K562 (cell line): ENCODE data around the gene SHB. TPM values are rescaled to one million over a fixed set of nuclear protein-coding genes. Genes with fewer than 3 reads are reported as not detected.

Experiments used
- ASH1L ChIP-seq: fragments of 450-650 bp; IDR thresholded peaks from 2 replicates; pipeline ENCODE4 v1.6.1; 2018; ENCODE audit warnings: borderline replicate concordance, mild to moderate bottlenecking, low read depth; ENCODE audit not compliant: partially characterized antibody
- DIDO1 ChIP-seq: fragments of 450-650 bp; IDR thresholded peaks from 2 replicates; pipeline ENCODE4 v1.6.1; 2016; ENCODE audit warnings: low read depth, missing biosample characterization, missing genetic modification characterization
- FOXJ2 ChIP-seq: fragments of 200-800 bp; sonication (Bioruptor generic); IDR thresholded peaks from 2 replicates; pipeline ENCODE4 v1.6.1; 2016; ENCODE audit warnings: missing genetic modification characterization, missing compliant biosample characterization
- HBP1 ChIP-seq: fragments of 450-650 bp; formaldehyde crosslinking; IDR thresholded peaks from 2 replicates; pipeline ENCODE4 v1.4.0; 2022; ENCODE audit warnings: missing genetic modification characterization
- IFI16 ChIP-seq: fragments of 250-450 bp; sonication (Bioruptor Pico); IDR thresholded peaks from 2 replicates; pipeline ENCODE4 v2.1.2; 2022; ENCODE audit warnings: mild to moderate bottlenecking, inconsistent platforms
- JUN ChIP-seq, 2 experiments: sonication (generic) in 1 of 2; formaldehyde crosslinking in 1 of 2; IDR thresholded peaks; 2 replicates each; pipeline versions ENCODE4 v1.6.1 to v1.8.0; 2012 to 2022; ENCODE audit warnings: borderline replicate concordance in 2 of 2, mild to moderate bottlenecking in 2 of 2, improper control_type of control experiment in 1 of 2, low read depth in 1 of 2, low read length in 1 of 2, missing genetic modification reagents in 1 of 2
- RERE ChIP-seq: sonication (generic); formaldehyde crosslinking; IDR thresholded peaks from 2 replicates; pipeline ENCODE4 v1.8.0; 2023; ENCODE audit warnings: missing genetic modification reagents, mild to moderate bottlenecking, borderline replicate concordance
- RFX1 ChIP-seq: fragments of 450-650 bp; IDR thresholded peaks from 2 replicates; pipeline ENCODE4 v1.6.1; 2016; ENCODE audit warnings: mild to moderate bottlenecking, moderate library complexity
- SP2 ChIP-seq: IDR thresholded peaks from 2 replicates; pipeline ENCODE4 v1.6.1; 2011; ENCODE audit warnings: mild to moderate bottlenecking, low read depth, low read length, moderate library complexity; ENCODE audit not compliant: poor library complexity, severe bottlenecking; ENCODE audit errors: extremely low read depth
- TFAM ChIP-seq: fragments of 250-450 bp; sonication (Bioruptor Pico); conservative IDR thresholded peaks from 2 replicates; pipeline ENCODE4 v1.5.0; 2021; ENCODE audit warnings: mild to moderate bottlenecking, moderate library complexity
- VEZF1 ChIP-seq: fragments of 200-800 bp; sonication (Bioruptor generic); IDR thresholded peaks from 2 replicates; pipeline ENCODE4 v1.6.1; 2017; ENCODE audit warnings: missing genetic modification characterization, missing compliant biosample characterization
- ZNF518B ChIP-seq: fragments of 250-450 bp; sonication (Bioruptor Pico); IDR thresholded peaks from 2 replicates; pipeline ENCODE4 v1.5.0; 2021; ENCODE audit warnings: mild to moderate bottlenecking, moderate library complexity
- ZSCAN32 ChIP-seq: fragments of 450-650 bp; formaldehyde crosslinking; IDR thresholded peaks from 2 replicates; pipeline ENCODE4 v1.4.0; 2020; ENCODE audit warnings: mild to moderate bottlenecking, moderate library complexity
- polyA plus RNA-seq, 8 experiments: library from polyadenylated mRNA; depleted of rRNA in 4 of 8; stranded (reverse) in 5 of 8; unstranded in 3 of 8; fragments of >200 nt; fragmentation: Nextera tagmentation in 2 of 8; fragmentation: Illumina TruSeq in 1 of 8; extraction: Ambion mirVana in 2 of 8; extraction: Trizol in 1 of 8; gene quantifications; 2 replicates each; pipeline versions ENCODE4 v1.2.1 to v1.2.3, GENCODE V29; 2011 to 2014; ENCODE audit warnings: inconsistent platforms in 1 of 8, missing spikeins in 1 of 8
- total RNA-seq, 7 experiments: library from RNA; depleted of rRNA in 6 of 7; stranded (reverse); fragments of >200 nt in 6 of 7; fragmentation: Illumina TruSeq in 2 of 7; extraction: Trizol in 2 of 7; gene quantifications; 2 replicates each; pipeline versions ENCODE4 v1.2.1 to v1.2.3, GENCODE V29; 2011 to 2021; ENCODE audit warnings: low replicate concordance in 1 of 7

The SHB gene
- total and polyA plus RNA-seq, 9 of the 15 experiments (the other 6 are each of a cell fraction or from before 2014, with no cell fraction given): 0.78 to 16.0 (median 5.3) TPM

DNA sequence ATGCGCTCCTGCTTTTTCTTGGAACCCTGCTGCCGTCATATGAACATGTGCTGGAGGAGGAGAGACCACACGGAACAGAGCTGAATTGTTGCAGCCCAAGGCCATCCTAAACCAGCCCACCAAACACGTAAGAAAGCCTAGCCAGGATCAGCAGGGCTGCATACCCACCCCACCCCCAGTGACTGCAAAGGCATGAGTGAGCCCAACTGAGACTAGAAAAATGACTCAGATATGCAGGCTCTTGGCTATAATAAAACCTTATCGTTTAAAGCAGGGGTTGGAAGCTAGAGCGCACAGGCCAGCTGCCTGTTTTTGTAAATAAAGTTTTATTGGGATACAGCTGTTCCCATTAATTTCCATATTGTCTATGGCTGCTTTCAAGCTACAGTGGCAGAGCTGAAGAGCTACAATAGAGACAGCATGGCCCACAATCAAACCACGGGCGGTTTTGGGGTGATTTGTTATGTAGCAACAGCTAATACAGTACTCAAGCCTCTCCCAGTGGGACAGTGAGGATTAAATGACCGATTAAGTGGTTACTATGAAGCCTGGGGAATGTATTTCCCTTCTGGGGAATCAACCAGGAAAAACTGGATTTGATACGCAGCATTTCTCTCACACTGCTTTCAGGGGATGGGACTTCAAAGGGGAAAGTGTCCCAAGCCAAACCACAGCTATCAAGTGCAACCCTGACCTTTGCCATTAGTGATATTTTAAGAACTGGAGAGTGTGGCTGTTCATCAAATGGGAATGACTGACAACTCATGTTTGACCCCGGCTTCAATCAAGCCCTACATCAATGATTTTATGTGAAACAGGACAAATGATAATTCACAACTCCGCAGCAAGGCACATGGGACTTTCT is 6.3 kb downstream of the SHB start (continued):
- TF ChIP-seq ZSCAN32 (CRISPR knock-in tag): no peak
- TF ChIP-seq JUN (IDR thresholded peaks at IDR 0.05; ENCODE audit: borderline replicate concordance, low read depth, low read length): peak; percentile 43; the same call in 1 of the 2 replicates
- no peak for TF ChIP-seq JUN (CRISPR knock-in tag; IDR thresholded peaks at IDR 0.05; ENCODE audit: borderline replicate concordance)
- TF ChIP-seq TFAM: no peak
- no peak for TF ChIP-seq RFX1
- no peak for TF ChIP-seq SP2
- TF ChIP-seq RERE (CRISPR knock-in tag): no peak
- TF ChIP-seq FOXJ2 (tag): no peak
- no peak for TF ChIP-seq HBP1 (CRISPR knock-in tag)
- peak; percentile 38; the same call in 1 of the 2 replicates for TF ChIP-seq DIDO1 (tag)
- no peak for TF ChIP-seq VEZF1
- TF ChIP-seq ZNF518B: no peak
- TF ChIP-seq ASH1L: no peak
- TF ChIP-seq IFI16 (CRISPR knock-in tag): no peak
